Loucy (cell line): ENCODE results near the gene EGFL7.

Experiments
- CTCF ChIP-seq: fragments of 200-600 bp; sonication (generic); conservative IDR thresholded peaks from 2 replicates; pipeline ENCODE4 v1.5.1; 2014; ENCODE audit warnings: mild to moderate bottlenecking, antibody characterized with exemption, low read length
- EZH2phosphoT487 ChIP-seq: fragments of 200-600 bp; IDR thresholded peaks from 2 replicates; pipeline ENCODE4 v1.6.1; 2018; ENCODE audit warnings: antibody characterized with exemption, mild to moderate bottlenecking, moderate library complexity, borderline replicate concordance

DNA sequence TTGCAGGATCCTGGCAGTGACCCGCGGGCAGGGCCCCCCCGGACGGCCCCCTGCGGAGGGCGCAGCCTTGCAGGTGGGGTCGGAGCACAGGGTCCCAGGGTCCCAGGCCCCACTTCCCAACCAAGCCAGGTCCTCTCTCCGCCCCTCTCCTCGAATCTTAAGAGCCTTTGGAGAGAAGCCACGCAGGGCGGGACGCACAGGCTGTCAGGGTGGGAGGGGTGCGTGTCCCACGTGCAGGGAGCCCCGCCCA, 18.4 kb upstream of the EGFL7 start:
- TF ChIP-seq CTCF, result no peak
- TF ChIP-seq EZH2phosphoT487, result no peak
